RWPE2 (cell line): ENCODE data around the gene KAZN.
A peak's percentile ranks its signal among the peaks of the same experiment; 100 is the strongest.

ENCODE experiments used
- ATAC-seq: fragments of 200-7000 bp; cut with Tn5 transposase; 3 replicates; pipeline ENCODE4 v1.9.1; 2021; ENCODE audit warnings: low read depth
- DNase-seq: peaks from one replicate; pipeline ENCODE4 v3.0.0-alpha.2; 2020; ENCODE audit warnings: low spot score
- H3K27ac ChIP-seq: fragments of 450-650 bp; 2 replicates; pipeline ENCODE4 v1.5.1; 2017; ENCODE audit warnings: mild to moderate bottlenecking; ENCODE audit not compliant: poor library complexity, severe bottlenecking
- H3K27me3 ChIP-seq: fragments of 250-450 bp; sonication (Bioruptor Pico); 2 replicates; pipeline ENCODE4 v1.5.1; 2021; ENCODE audit warnings: mild to moderate bottlenecking, moderate library complexity; ENCODE audit not compliant: insufficient read depth, poor library complexity, severe bottlenecking
- H3K36me3 ChIP-seq: fragments of 250-450 bp; sonication (Bioruptor Pico); 2 replicates; pipeline ENCODE4 v1.5.1; 2020; ENCODE audit warnings: low read depth, mild to moderate bottlenecking, moderate library complexity
- H3K4me1 ChIP-seq: fragments of 250-450 bp; sonication (Bioruptor Pico); 2 replicates; pipeline ENCODE4 v1.5.1; 2021; ENCODE audit warnings: mild to moderate bottlenecking, moderate library complexity; ENCODE audit not compliant: insufficient read depth, poor library complexity, severe bottlenecking
- H3K4me3 ChIP-seq: fragments of 250-450 bp; sonication (Bioruptor Pico); 2 replicates; pipeline ENCODE4 v1.5.1; 2021; ENCODE audit warnings: mild to moderate bottlenecking, moderate library complexity; ENCODE audit not compliant: severe bottlenecking
- H3K9me3 ChIP-seq: fragments of 250-450 bp; sonication (Bioruptor Pico); 2 replicates; pipeline ENCODE4 v1.5.1; 2021; ENCODE audit warnings: mild to moderate bottlenecking, moderate library complexity; ENCODE audit not compliant: severe bottlenecking
- TF ChIP-seq, protein P1 (sequence below): fragments of 450-650 bp; IDR thresholded peaks from one replicate; pipeline ENCODE4 v1.5.1; 2017; ENCODE audit warnings: mild to moderate bottlenecking, moderate library complexity; ENCODE audit not compliant: poor library complexity, severe bottlenecking

Gene KAZN

DNA sequence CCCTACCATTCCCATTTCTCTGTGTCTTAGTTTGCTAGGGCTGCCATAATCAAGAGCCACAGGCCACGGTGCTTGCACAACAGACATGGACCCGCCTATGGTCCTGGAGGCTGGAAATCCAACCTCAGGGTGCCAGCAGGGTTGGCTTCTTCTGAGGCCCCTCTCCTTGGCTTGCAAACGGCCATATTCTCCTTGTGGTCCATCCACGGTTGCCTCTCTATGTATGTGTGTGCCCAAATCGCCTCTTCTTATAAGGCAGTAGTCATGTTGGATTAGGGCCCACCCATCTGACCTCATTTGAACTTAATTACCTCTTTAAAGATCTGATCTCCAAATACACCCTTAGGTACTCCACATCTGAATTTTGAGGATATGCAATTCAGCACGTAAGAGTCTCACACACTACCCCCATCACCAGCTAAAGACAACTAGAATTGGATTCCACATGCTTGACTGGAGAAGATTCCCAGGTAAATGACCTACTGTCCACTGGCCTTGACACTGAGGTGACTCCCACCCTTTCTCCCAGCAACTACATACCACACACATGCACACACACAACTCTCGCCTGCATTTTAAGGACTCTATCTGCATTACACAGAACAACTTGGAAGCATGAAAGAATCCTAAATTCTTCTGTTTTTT lies 526.7 kb downstream of the KAZN start:
- DNase-seq (no peak), ATAC-seq (no peak)
- Histone ChIP-seq H3K27me3 (no peaks in the 10 kb centered on the region), H3K4me3 (no peak overlapping the region), H3K27ac (no peak overlapping the region), H3K9me3 (no peaks in the 10 kb centered on the region), H3K36me3 (no peaks in the 10 kb centered on the region), H3K4me1 (no peaks in the 10 kb centered on the region)
- TF ChIP-seq, protein P1, sequence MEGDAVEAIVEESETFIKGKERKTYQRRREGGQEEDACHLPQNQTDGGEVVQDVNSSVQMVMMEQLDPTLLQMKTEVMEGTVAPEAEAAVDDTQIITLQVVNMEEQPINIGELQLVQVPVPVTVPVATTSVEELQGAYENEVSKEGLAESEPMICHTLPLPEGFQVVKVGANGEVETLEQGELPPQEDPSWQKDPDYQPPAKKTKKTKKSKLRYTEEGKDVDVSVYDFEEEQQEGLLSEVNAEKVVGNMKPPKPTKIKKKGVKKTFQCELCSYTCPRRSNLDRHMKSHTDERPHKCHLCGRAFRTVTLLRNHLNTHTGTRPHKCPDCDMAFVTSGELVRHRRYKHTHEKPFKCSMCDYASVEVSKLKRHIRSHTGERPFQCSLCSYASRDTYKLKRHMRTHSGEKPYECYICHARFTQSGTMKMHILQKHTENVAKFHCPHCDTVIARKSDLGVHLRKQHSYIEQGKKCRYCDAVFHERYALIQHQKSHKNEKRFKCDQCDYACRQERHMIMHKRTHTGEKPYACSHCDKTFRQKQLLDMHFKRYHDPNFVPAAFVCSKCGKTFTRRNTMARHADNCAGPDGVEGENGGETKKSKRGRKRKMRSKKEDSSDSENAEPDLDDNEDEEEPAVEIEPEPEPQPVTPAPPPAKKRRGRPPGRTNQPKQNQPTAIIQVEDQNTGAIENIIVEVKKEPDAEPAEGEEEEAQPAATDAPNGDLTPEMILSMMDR, result no peak

DNA sequence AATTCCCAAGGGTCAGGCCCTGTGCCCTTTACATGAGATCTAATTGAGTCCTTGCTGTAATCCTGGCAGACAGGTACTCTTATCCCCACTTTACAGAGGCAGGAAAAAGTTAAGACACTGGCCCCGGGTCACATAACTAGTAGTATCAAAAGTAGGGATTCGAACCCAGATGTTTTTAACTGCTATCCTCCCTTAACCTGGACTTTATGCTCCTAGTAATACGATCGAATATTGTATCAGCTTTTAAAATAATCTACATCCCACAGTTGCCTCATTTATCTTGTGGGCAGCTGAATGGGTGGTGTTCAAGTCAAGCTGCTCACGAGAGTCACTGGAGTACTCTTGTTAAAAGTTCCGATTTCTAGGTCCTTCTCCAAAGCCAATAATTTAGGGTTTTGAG lies 529.6 kb downstream of the KAZN start:
- ATAC-seq, result no peak

DNA sequence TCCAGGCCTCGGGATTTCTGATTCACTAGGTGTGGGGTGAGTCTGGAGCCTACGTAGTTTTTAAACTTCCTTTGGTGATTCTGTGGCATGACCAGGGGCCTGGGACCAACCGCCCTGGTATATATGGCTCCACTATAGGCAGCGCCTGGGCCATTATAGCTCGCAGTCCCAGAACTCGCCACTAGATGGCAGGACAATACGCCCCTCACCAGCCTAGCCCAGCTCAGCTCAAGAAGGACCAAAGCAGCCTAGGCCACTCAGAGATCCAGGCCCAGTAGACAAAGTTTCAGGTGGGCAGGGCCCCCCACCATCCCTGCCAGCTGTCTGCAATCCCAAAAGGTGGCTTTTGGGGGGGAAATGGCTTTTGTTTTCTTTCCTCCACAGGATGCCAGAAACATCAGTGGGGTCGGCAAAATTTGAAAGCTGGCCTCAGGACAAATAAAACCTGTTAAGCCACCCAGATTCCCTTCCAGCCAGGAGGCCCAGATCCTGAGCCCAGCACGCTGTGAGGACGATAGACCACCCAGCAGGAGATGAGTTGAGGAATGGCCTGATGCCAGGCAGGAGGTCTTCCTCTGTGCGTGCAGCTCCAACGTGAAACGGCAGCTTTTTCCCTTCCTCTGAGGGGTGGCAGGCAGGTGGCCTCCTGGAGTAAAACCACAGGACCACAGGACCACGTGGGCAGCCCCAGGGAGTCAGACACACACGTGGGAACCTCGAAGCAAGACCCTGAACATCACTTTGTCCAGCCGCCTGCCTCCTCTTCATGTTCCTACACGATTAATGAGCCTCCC lies 530.2 kb downstream of the KAZN start:
- ATAC-seq, result peak; percentile 98
- TF ChIP-seq, protein P1, result peak; percentile 89
- no peak for DNase-seq
- no peaks in the 10 kb centered on the region for H3K4me1 ChIP-seq
- H3K27ac ChIP-seq, result no peak overlapping the region
- H3K4me3 ChIP-seq, result no peak overlapping the region
- H3K27me3 ChIP-seq, result no peaks in the 10 kb centered on the region
- H3K36me3 ChIP-seq, result no peaks in the 10 kb centered on the region
- no peaks in the 10 kb centered on the region for H3K9me3 ChIP-seq

More for the DNA sequence above, 529.6 kb downstream of the KAZN start:
- TF ChIP-seq, protein P1, result no peak
- Histone ChIP-seq H3K4me3 (no peak overlapping the region), H3K27ac (no peak overlapping the region), H3K27me3 (no peaks in the 10 kb centered on the region), H3K9me3 (no peaks in the 10 kb centered on the region), H3K36me3 (no peaks in the 10 kb centered on the region), H3K4me1 (no peaks in the 10 kb centered on the region)
- no peak for DNase-seq

DNA sequence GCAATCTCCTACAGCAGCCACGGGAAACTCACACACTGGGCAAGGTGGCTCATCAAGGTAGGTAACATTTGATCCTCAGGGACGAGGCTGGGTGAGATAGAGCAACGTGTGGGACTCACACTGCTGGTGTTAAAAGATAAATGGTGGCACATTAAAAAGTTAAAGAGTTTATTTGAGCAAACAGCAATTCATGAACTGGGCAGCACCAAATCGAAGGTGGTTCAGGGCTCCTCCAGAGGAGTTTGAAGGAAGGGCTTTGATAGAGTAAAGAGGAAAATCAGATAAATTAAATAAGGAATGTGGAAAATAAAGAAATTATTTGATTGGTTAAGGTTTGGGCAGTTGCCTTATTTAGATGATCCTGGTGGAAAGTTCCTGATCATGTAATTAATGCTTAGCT lies 531.5 kb downstream of the KAZN start:
- Histone ChIP-seq H3K4me1 (no peaks in the 10 kb centered on the region), H3K27me3 (no peaks in the 10 kb centered on the region)
- TF ChIP-seq, protein P1, result no peak

DNA sequence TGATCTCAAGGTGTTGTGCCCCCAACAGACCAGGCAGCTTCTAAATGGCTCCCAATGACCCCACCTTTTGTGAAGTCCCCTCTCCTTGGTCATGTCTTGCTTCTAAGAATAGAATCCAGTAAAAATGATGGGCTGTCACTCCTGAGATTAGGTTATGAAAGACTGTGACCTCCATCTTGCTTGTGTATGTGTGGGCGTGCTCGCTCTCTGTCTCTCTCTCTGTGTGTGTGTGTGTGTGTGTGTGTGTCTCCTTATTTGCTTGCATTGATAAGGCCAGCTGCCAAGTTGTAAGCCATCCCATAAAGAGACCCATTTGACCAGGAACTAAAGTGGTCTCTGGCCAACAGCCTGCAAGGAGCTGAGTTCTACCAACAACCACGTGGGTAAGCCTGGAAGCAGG lies 532.1 kb downstream of the KAZN start:
- no peaks in the 10 kb centered on the region for H3K4me1 ChIP-seq
- no peaks in the 10 kb centered on the region for H3K27me3 ChIP-seq
- H3K9me3 ChIP-seq, result no peaks in the 10 kb centered on the region
- no peaks in the 10 kb centered on the region for H3K36me3 ChIP-seq
- ATAC-seq, result no peak
- DNase-seq, result no peak
- no peak overlapping the region for H3K4me3 ChIP-seq
- TF ChIP-seq, protein P1, result no peak
- no peak overlapping the region for H3K27ac ChIP-seq

More for the DNA sequence above, 531.5 kb downstream of the KAZN start:
- H3K27ac ChIP-seq, result no peak overlapping the region
- ATAC-seq, result no peak
- H3K4me3 ChIP-seq, result no peak overlapping the region
- H3K36me3 ChIP-seq, result no peaks in the 10 kb centered on the region
- no peak for DNase-seq
- no peaks in the 10 kb centered on the region for H3K9me3 ChIP-seq
